Measurements from ENCODE around the gene THYN1. TPM values are rescaled to one million over a fixed set of nuclear protein-coding genes. Genes with fewer than 3 reads are reported as not detected.

Gene THYN1
- total and polyA plus RNA-seq, 5 donors from 2014 or later: 35.2 to 148 (median 143) TPM

DNA sequence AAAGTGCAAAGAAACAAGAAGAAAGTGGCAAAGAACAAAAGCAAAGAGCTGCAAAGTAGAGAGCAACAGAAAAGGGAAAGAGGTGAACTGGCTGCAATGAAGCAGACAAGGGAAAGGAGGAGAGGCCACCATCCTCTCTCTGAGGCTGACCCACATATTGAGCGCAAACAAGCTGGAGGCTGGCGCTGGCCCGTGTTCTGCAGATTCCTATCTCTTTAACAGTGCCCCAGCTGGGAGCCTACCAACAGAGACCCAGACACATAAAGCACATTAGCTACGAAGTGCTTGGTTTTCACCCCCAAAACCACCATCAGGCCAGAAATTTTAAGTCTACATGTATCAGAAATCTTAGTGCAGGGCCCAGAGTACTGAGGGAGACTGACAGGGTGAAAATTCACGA is 47.0 kb downstream of the THYN1 start:
- Histone ChIP-seq H3K4me3 (ENCODE audit: low read depth, low read length) (no peak overlapping the region), H3K36me3 (ENCODE audit: control insufficient read depth, insufficient read depth, low read length) (peaks cover 68% of the 10 kb centered on the region), H3K27me3 (ENCODE audit: control insufficient read depth, insufficient read depth, low read length) (no peaks in the 10 kb centered on the region), H3K9me3 (ENCODE audit: control insufficient read depth in 2 of 2, low read length in 2 of 2) (no peaks in the 10 kb centered on the region), H3K4me1 (ENCODE audit: control insufficient read depth, insufficient read depth, low read length, poor library complexity, severe bottlenecking) (no peaks in the 10 kb centered on the region), H3K27ac (ENCODE audit: insufficient read depth, low read length, poor library complexity, severe bottlenecking) (no peak overlapping the region)
- DNase-seq: no peak
- Mint-ChIP-seq H3K36me3 (peaks cover 60% of the 10 kb centered on the region), H3K27me3 (no peaks in the 10 kb centered on the region), H3K9me3 (no peaks in the 10 kb centered on the region), H3K27ac (peak overlapping the region in 1 of 3 donors; percentile 79), H3K4me3 (no peak overlapping the region), H3K4me1 (peaks cover 3 to 14% (median 8%) of the 10 kb centered on the region in 4 donors)
- no peak for ATAC-seq (ENCODE audit: low read depth in 2 of 2)

DNA sequence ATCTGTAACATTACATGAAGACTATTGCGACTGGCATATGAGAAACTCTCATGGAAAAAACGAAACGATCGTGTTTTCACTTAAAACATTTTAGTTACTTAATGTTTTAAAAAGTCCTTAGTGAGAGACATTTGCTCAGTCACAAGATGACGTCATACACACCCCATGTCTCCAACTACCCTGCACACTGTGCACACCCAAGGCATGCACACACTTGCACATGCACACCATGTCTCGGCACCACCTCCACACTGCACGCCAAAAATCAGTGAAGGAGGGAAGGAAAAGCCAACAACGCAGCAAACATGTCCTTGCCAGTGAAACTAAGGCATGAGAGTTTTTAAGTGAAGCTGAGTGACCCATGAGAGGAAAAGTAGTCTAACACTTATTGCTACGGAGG is 47.4 kb downstream of the THYN1 start:
- H3K4me1 Mint-ChIP-seq: peaks cover 3 to 11% (median 7%) of the 10 kb centered on the region in 4 donors
- Histone ChIP-seq H3K27me3 (ENCODE audit: control insufficient read depth, insufficient read depth, low read length) (no peaks in the 10 kb centered on the region), H3K27ac (ENCODE audit: insufficient read depth, low read length, poor library complexity, severe bottlenecking) (no peak overlapping the region), H3K4me3 (ENCODE audit: low read depth, low read length) (no peak overlapping the region), H3K36me3 (ENCODE audit: control insufficient read depth, insufficient read depth, low read length) (peaks cover 72% of the 10 kb centered on the region), H3K4me1 (ENCODE audit: control insufficient read depth, insufficient read depth, low read length, poor library complexity, severe bottlenecking) (no peaks in the 10 kb centered on the region), H3K9me3 (ENCODE audit: control insufficient read depth in 2 of 2, low read length in 2 of 2) (no peaks in the 10 kb centered on the region)
- peaks cover 59% of the 10 kb centered on the region for H3K36me3 Mint-ChIP-seq
- H3K9me3 Mint-ChIP-seq: no peaks in the 10 kb centered on the region
- H3K27me3 Mint-ChIP-seq: no peaks in the 10 kb centered on the region
- no peak overlapping the region for H3K4me3 Mint-ChIP-seq
- ATAC-seq (ENCODE audit: low read depth in 2 of 2) (no peak), DNase-seq (no peak)
- peak overlapping the region in 1 of 3 donors; percentile 79 for H3K27ac Mint-ChIP-seq

DNA sequence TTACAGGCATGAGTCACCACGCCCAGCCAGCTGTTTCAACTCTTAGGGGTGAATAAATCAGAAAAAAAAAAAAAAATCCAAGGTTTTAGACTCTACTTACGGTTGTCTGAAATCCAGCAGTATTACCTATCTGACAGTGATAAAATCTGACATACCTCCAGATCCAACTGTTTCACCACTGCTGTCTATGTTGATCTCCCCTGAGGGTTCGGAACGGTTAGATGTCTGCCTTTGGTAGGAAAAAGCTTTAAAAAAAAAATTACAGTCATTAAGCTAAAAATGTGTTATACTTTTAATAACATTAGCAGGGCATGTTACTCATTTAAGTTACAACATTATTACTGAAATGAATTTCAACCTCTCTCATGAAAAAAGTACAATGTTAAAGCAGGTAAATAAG is 50.5 kb downstream of the THYN1 start:
- Mint-ChIP-seq H3K27ac (no peak overlapping the region), H3K4me1 (peaks cover 7 to 19% (median 9%) of the 10 kb centered on the region in 4 donors), H3K9me3 (peaks cover 0 to 2% (median 0%) of the 10 kb centered on the region in 7 donors), H3K36me3 (peaks cover 64% of the 10 kb centered on the region), H3K4me3 (no peak overlapping the region), H3K27me3 (no peaks in the 10 kb centered on the region)
- H3K4me1 ChIP-seq (ENCODE audit: control insufficient read depth, insufficient read depth, low read length, poor library complexity, severe bottlenecking): no peaks in the 10 kb centered on the region
- DNase-seq (no peak), ATAC-seq (ENCODE audit: low read depth in 2 of 2) (no peak)
- no peak overlapping the region for H3K4me3 ChIP-seq (ENCODE audit: low read depth, low read length)
- peaks cover 63% of the 10 kb centered on the region for H3K36me3 ChIP-seq (ENCODE audit: control insufficient read depth, insufficient read depth, low read length)
- H3K9me3 ChIP-seq (ENCODE audit: control insufficient read depth in 2 of 2, low read length in 2 of 2): no peaks in the 10 kb centered on the region
- H3K27ac ChIP-seq (ENCODE audit: insufficient read depth, low read length, poor library complexity, severe bottlenecking): no peak overlapping the region
- H3K27me3 ChIP-seq (ENCODE audit: control insufficient read depth, insufficient read depth, low read length): no peaks in the 10 kb centered on the region

DNA sequence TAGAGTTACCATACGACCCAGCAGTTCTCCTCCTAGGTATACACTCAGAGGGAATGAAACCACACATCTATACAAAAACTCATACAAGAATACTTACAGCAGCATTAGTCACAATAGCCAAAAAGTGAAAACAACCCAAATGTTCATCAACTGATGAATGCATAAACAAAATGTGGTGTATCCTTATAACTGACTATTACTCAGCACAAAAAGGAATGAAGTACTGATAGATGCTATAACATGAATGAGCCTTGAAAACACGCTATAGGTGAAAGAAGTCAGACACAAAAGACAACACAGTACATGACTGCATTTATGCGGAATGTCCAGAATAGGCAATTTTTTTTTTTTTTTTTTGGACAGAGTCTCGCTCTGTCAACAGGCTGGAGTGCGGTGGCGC is 52.5 kb downstream of the THYN1 start:
- DNase-seq (no peak), ATAC-seq (ENCODE audit: low read depth in 2 of 2) (no peak)
- Mint-ChIP-seq H3K4me1 (peaks cover 6 to 19% (median 14%) of the 10 kb centered on the region in 4 donors), H3K27me3 (no peaks in the 10 kb centered on the region), H3K9me3 (peaks cover 0 to 2% (median 0%) of the 10 kb centered on the region in 7 donors), H3K4me3 (no peak overlapping the region), H3K36me3 (peaks cover 56% of the 10 kb centered on the region), H3K27ac (no peak overlapping the region)
- Histone ChIP-seq H3K9me3 (ENCODE audit: control insufficient read depth in 2 of 2, low read length in 2 of 2) (no peaks in the 10 kb centered on the region), H3K4me3 (ENCODE audit: low read depth, low read length) (no peak overlapping the region), H3K36me3 (ENCODE audit: control insufficient read depth, insufficient read depth, low read length) (peaks cover 58% of the 10 kb centered on the region), H3K27me3 (ENCODE audit: control insufficient read depth, insufficient read depth, low read length) (no peaks in the 10 kb centered on the region), H3K4me1 (ENCODE audit: control insufficient read depth, insufficient read depth, low read length, poor library complexity, severe bottlenecking) (peaks cover 3% of the 10 kb centered on the region), H3K27ac (ENCODE audit: insufficient read depth, low read length, poor library complexity, severe bottlenecking) (no peak overlapping the region)

DNA sequence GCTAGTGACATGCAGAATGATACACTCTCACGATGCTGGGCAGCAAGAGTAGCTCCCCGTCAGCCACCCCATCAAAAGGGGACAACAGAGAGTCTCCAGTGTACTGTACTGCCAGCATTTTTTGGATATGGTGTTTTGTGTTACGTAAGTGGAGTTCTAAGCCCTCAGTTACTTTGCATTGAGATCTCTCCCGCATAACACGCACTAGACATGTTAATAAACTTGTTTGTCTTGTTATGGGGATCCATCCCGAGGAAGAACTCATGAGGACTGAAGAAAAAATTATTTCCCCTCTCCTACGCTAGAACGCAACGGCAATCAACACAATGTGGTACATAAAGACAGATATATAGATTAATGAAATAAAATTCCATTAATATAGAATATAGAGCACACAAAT is 53.6 kb downstream of the THYN1 start:
- no peak overlapping the region for H3K27ac ChIP-seq (ENCODE audit: insufficient read depth, low read length, poor library complexity, severe bottlenecking)
- Mint-ChIP-seq H3K36me3 (peaks cover 52% of the 10 kb centered on the region), H3K4me3 (no peak overlapping the region), H3K9me3 (peaks cover 0 to 2% (median 0%) of the 10 kb centered on the region in 7 donors), H3K4me1 (peaks cover 6 to 19% (median 14%) of the 10 kb centered on the region in 4 donors), H3K27me3 (no peaks in the 10 kb centered on the region), H3K27ac (peak overlapping the region in 1 of 3 donors; percentile 10)
- DNase-seq: no peak
- no peaks in the 10 kb centered on the region for H3K27me3 ChIP-seq (ENCODE audit: control insufficient read depth, insufficient read depth, low read length)
- peaks cover 3% of the 10 kb centered on the region for H3K4me1 ChIP-seq (ENCODE audit: control insufficient read depth, insufficient read depth, low read length, poor library complexity, severe bottlenecking)
- H3K36me3 ChIP-seq (ENCODE audit: control insufficient read depth, insufficient read depth, low read length): peaks cover 52% of the 10 kb centered on the region
- no peak overlapping the region for H3K4me3 ChIP-seq (ENCODE audit: low read depth, low read length)
- ATAC-seq (ENCODE audit: low read depth in 2 of 2): no peak
- no peaks in the 10 kb centered on the region for H3K9me3 ChIP-seq (ENCODE audit: control insufficient read depth in 2 of 2, low read length in 2 of 2)

Other genes starting within 250 kb of the THYN1 start
- 5.5 TPM for gene JAM3, start 184.3 kb downstream of the THYN1 start, total RNA-seq
- 1 to 10 TPM; 3.1 to 4.6 (median 3.3) TPM for gene JAM3, start 184.3 kb downstream of the THYN1 start, polyA plus RNA-seq
- 38.2 TPM for gene NCAPD3, start 29.4 kb downstream of the THYN1 start, total RNA-seq
- gene NCAPD3, start 29.4 kb downstream of the THYN1 start, polyA plus RNA-seq: 10 to 100 TPM; 12.9 to 19.3 (median 14.6) TPM
- 65.1 TPM for gene VPS26B, start 28.7 kb downstream of the THYN1 start, total RNA-seq
- 10 to 100 TPM; 43.9 to 61.7 (median 54.3) TPM for gene VPS26B, start 28.7 kb downstream of the THYN1 start, polyA plus RNA-seq
- 28.7 TPM for gene ACAD8, start 216 bp upstream of the THYN1 start, total RNA-seq
- gene ACAD8, start 216 bp upstream of the THYN1 start, polyA plus RNA-seq: 10 to 100 TPM; 18.6 to 22.6 (median 19.9) TPM
- 2.0 TPM for gene GLB1L3, start 23.0 kb upstream of the THYN1 start, total RNA-seq
- 1 to 10 TPM; 2.1 to 3.0 (median 2.3) TPM for gene GLB1L3, start 23.0 kb upstream of the THYN1 start, polyA plus RNA-seq
- 0.54 TPM for gene GLB1L2, start 78.6 kb upstream of the THYN1 start, total RNA-seq
- under 1 TPM in 3 of 4 donors, not detected in 1; 0.11 to 0.79 (median 0.53) TPM for gene GLB1L2, start 78.6 kb upstream of the THYN1 start, polyA plus RNA-seq
- 1.9 TPM for gene B3GAT1, start 158.9 kb upstream of the THYN1 start, total RNA-seq
- gene B3GAT1, start 158.9 kb upstream of the THYN1 start, polyA plus RNA-seq: not detected

Measured in CD4-positive, CD25-positive, alpha-beta regulatory T cell (primary cell).